Left lung (tissue), 10 donors: ENCODE measurements around the gene BCDIN3D. TPM values are rescaled to one million over a fixed set of nuclear protein-coding genes. Genes with fewer than 3 reads are reported as not detected.
"Not testable (repeated sequence)": the region's sequence is repeated elsewhere in the genome, so short reads cannot be mapped to it uniquely, and the experiment has no call there.

ENCODE experiments used
- ATAC-seq: fragments of 200-7000 bp; cut with Tn5 transposase; one replicate; pipeline ENCODE4 v1.9.1; 2020; ENCODE audit warnings: moderate library complexity
- DNase-seq, 4 donors: peaks; one replicate each; pipeline ENCODE4 v3.0.0-alpha.2; 2013 to 2020
- H3K27ac ChIP-seq, 2 donors: fragments of 200-600 bp; sonication (generic) in 1 of 2; one replicate each; pipeline versions ENCODE4 v1.5.0 to v1.8.0; 2020 to 2021
- H3K27me3 ChIP-seq, 2 donors: fragments of 200-600 bp; sonication (generic) in 1 of 2; one replicate each; pipeline versions ENCODE4 v1.5.0 to v1.8.0; 2020 to 2021
- H3K36me3 ChIP-seq, 2 donors: fragments of 200-600 bp; sonication (generic) in 1 of 2; one replicate each; pipeline versions ENCODE4 v1.5.0 to v1.8.0; 2020 to 2021
- H3K4me1 ChIP-seq, 2 donors: fragments of 200-600 bp; one replicate each; pipeline ENCODE4 v1.8.0; 2021
- H3K4me3 ChIP-seq, 2 donors: fragments of 200-600 bp; sonication (generic) in 1 of 2; one replicate each; pipeline versions ENCODE4 v1.5.0 to v1.8.0; 2020 to 2021; ENCODE audit warnings: mild to moderate bottlenecking in 1 of 2
- H3K9me3 ChIP-seq, 2 donors: fragments of 200-600 bp; sonication (generic) in 1 of 2; one replicate each; pipeline versions ENCODE4 v1.5.0 to v1.8.0; 2020 to 2021
- CTCF ChIP-seq, 2 donors: fragments of 200-600 bp; sonication (generic) in 1 of 2; IDR thresholded peaks; one replicate each; pipeline versions ENCODE4 v1.5.0 to v1.8.0; 2021; ENCODE audit warnings: antibody characterized with exemption in 2 of 2
- intact Hi-C, 2 donors: fragments of 100-400 bp; cut with DNase I; formaldehyde crosslinking; loops; one replicate each; pipeline versions ENCODE4 v1.11.2 to v1.14.2; 2022
- polyA plus RNA-seq, 6 donors: library from polyadenylated mRNA; unstranded; fragments of 120-200 nt; gene quantifications; one replicate each; pipeline ENCODE4 v1.2.1, GENCODE V29; 2013; ENCODE audit not compliant: insufficient read length in 6 of 6
- total RNA-seq, 2 donors: library from RNA; stranded (reverse); fragmentation: NEBNext Ultra II Directional; extraction: Animal tissue kit (Norgen Biotek cat#: 25700); gene quantifications; one replicate each; pipeline ENCODE4 v1.2.1, GENCODE V29; 2021
- donor health status: DM: no; HTN: yes; CAD: no.
- donor health status: DM: no; HTN: no; CAD: no.

Gene BCDIN3D
- total and polyA plus RNA-seq, 8 donors, result 4.3 to 7.3 (median 5.8) TPM

GRCh38 chr12:49881415-49882247 lies 38.7 kb upstream of the BCDIN3D start:
- no peaks in the 10 kb centered on the region for H3K36me3 ChIP-seq
- no peaks in the 10 kb centered on the region for H3K4me1 ChIP-seq
- peaks cover 0 to 26% of the 10 kb centered on the region in 2 donors for H3K27me3 ChIP-seq
- no peak overlapping the region for H3K4me3 ChIP-seq
- no peak for TF ChIP-seq CTCF (IDR thresholded peaks at IDR 0.05)
- intact Hi-C loops, result no loop called here
- no peak overlapping the region for H3K27ac ChIP-seq
- no peak for ATAC-seq
- DNase-seq, result peak in 1 of 4 donors; percentile 45
- H3K9me3 ChIP-seq, result no peaks in the 10 kb centered on the region

DNA sequence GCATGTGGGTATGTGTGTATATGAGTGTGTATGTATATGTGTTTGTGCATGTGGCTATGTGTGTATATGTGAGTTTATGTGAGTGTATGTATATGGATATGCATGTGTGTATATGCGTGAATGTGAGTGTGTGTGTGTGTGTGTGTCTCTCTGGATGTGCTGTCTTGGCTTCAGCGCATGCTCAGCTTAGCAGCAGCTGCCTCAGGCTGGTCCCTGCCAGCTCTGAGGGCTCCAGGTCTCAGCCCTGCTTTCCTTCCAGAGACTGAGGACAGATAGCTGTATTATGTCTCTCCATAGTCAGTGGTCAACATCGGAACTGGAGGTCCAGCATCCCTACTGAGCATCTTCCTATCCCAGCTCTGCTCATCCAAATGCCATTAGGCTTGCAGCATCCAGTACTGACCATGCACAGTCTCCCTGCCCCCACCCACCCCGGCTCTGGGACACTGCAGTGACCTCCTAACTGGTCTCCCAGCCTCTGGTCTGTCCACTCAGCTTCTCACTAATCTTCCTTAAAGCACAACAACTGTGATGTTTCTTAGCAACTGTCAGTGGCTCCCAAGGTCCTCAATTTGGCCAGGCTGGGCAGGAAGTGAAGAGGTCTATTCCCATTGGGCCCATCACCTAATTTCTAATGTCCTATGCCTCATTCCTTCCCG lies 38.0 kb upstream of the BCDIN3D start:
- Histone ChIP-seq H3K27me3 (peaks cover 0 to 20% of the 10 kb centered on the region in 2 donors), H3K4me1 (no peaks in the 10 kb centered on the region), H3K9me3 (no peaks in the 10 kb centered on the region), H3K27ac (no peak overlapping the region), H3K36me3 (no peaks in the 10 kb centered on the region), H3K4me3 (no peak overlapping the region)
- ATAC-seq (no peak), DNase-seq (peak in 2 of 4 donors; percentile 22 to 37)
- intact Hi-C loops, result no loop called here
- no peak for TF ChIP-seq CTCF (IDR thresholded peaks at IDR 0.05)

DNA sequence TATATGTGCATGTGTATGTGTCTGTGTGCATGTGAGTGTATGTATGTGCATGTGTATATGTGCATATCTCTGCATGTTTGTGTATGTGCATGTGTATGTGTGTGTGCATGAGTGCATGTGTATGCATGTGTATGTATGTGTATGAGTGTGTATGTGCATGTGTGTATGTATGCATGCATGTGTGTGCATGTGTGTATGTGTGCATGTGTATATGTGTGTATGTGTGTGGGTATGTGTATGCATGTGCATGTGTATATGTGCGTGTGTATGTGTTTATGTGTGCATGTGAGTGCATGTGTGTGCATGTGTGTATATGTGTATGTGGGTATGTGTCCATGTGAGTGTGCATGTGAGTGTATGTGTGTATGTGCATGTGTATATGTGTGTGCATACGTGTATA lies 36.2 kb upstream of the BCDIN3D start:
- H3K9me3 ChIP-seq, DNase-seq, H3K27ac ChIP-seq, intact Hi-C loops, H3K36me3 ChIP-seq, H3K4me3 ChIP-seq, H3K27me3 ChIP-seq, H3K4me1 ChIP-seq, ATAC-seq: not testable (repeated sequence)

DNA sequence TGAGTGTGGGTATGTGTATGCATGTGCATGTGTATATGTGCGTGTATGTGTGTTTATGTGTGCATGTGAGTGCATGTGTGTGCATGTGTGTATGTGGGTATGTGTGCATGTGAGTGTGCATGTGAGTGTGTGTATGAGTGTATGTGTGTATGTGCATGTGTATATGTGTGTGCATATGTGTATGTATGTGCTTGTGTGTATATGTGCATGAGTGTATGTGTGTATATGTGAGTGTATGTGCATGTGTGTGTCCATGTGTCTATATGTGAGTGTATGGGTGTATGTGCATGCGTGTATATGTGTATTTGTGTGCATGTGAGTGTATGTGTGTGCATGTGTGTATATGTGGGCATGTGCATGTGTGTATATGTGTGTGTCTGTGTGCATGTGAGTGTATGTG lies 35.1 kb upstream of the BCDIN3D start:
- Histone ChIP-seq H3K9me3 (no peaks in the 10 kb centered on the region), H3K36me3 (no peaks in the 10 kb centered on the region), H3K27ac (no peak overlapping the region), H3K4me3 (no peak overlapping the region), H3K4me1 (no peaks in the 10 kb centered on the region), H3K27me3 (no peaks in the 10 kb centered on the region)
- intact Hi-C loops, result no loop called here
- no peak for TF ChIP-seq CTCF (IDR thresholded peaks at IDR 0.05)
- ATAC-seq (no peak), DNase-seq (no peak)

GRCh38 chr12:49877066-49877465 lies 34.2 kb upstream of the BCDIN3D start:
- H3K4me1 ChIP-seq, result no peaks in the 10 kb centered on the region
- H3K9me3 ChIP-seq, result no peaks in the 10 kb centered on the region
- intact Hi-C loops, result no loop called here
- DNase-seq (peak in 1 of 4 donors; percentile 31), ATAC-seq (no peak)
- H3K27me3 ChIP-seq, result no peaks in the 10 kb centered on the region
- no peaks in the 10 kb centered on the region for H3K36me3 ChIP-seq
- H3K4me3 ChIP-seq, result no peak overlapping the region
- no peak for TF ChIP-seq CTCF (IDR thresholded peaks at IDR 0.05)
- H3K27ac ChIP-seq, result no peak overlapping the region
